GM19395 (cell line): ENCODE results near the gene FAM228A.
A peak's percentile ranks its signal among the peaks of the same experiment; 100 is the strongest.
"Not testable (repeated sequence)": the region's sequence is repeated elsewhere in the genome, so short reads cannot be mapped to it uniquely, and the experiment has no call there.

Source experiments
- ATAC-seq: cut with Tn5 transposase; IDR thresholded peaks from one replicate; pipeline ENCODE4 v1.9.1; 2021; ENCODE audit warnings: mild to moderate bottlenecking, moderate library complexity; ENCODE audit not compliant: unreplicated experiment

FAM228A gene

DNA sequence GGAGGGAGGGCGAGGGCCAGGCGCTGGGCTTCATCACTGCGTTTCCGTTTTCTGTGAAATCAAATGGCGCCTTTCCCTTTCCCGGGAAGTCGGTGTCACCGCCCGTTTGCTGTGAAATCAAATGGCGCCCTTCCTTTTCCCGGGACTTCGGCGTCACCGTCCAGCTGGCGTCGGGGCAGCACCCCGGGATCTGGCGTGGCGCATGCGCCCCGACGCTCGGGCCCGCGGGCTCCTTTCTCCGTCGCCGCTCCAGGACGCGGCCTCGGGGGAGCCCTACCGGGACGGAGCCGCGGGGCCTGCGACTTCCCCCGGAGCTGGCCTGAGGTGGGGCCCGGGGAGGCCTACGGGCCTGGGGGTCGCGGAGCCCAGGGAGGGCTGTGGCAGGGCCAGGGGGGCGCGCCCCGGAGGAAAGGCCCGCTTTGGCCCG is at the start of gene FAM228A:
FAM228A (plus strand) TSS at position 203 of the 427 bp plus-strand sequence. CDS start 428 bp downstream, outside the sequence.
- ATAC-seq: no peak

DNA sequence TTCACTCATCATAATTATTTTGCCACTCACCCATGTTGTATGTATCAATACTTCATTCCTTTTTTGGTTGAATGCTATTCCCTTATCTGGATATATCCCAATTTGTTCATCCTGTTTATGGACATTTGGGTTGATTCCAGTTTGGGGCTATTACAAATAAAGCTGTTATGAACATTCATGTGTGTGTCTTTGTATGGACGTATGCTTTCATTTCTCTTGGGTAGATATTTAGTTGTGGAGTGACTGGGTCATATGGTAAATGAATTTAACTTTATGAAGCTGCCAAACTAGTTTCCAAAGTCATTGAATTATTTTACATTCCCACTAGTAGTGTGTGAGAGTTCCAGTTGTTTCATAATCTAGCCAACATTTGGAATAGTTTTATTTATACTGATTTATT is 48.9 kb upstream of the FAM228A start:
- no peak for ATAC-seq

DNA sequence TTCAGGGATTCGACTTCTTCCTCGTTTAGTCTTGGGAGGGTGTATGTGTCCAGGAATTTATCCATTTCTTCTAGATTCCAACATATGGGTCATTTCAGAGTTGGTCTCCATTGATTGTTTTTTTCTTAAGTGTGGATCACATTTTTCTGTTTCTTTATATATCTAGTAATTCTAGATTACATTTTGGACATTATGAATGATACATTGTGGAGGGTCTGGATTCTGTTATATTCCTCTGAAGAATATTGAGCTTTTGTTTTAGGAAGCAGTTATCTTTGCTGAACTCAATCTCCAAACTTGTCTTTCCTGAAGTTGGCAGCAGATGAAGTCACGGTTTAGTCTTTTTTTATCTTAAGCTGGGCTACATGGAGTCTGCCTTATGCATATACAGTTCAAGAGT is 42.3 kb upstream of the FAM228A start:
- no peak for ATAC-seq

DNA sequence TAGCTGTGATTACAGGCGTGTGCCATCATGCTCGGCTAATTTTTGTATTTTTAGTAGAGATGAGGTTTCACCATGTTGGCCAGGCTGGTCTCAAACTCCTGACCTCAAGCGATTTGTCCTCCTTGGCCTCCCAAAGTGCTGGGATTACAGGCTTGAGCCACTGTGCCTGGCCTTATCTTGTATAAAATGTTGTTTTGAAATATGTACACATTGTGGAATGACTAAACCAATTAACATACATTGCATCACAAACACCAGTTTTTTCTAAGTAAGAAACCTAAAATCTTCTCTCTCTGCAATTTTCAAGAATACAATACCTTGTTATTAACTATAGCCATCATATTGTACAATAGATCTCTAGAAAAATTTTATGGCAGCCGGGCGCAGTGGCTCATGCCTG is 34.5 kb upstream of the FAM228A start:
- ATAC-seq: not testable (repeated sequence)

DNA sequence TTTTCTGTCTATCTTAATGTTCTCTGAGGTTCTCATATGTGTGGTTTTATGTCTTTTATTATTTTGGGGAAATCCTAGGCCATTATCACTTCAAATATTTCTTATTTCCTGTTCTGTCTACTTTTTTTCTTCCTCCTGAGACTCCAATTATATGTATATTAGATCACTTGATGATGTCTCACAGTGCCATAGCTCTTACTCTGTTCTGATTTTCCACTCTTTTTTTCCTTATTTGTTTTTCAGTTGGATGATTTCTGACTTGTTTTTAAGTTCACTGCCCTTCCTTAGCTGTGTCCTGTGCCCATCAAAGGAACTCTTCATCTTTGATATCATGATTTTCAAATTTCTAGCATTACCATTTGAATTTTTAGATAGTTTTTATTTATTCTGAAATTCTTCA is 27.5 kb upstream of the FAM228A start:
- ATAC-seq: no peak

DNA sequence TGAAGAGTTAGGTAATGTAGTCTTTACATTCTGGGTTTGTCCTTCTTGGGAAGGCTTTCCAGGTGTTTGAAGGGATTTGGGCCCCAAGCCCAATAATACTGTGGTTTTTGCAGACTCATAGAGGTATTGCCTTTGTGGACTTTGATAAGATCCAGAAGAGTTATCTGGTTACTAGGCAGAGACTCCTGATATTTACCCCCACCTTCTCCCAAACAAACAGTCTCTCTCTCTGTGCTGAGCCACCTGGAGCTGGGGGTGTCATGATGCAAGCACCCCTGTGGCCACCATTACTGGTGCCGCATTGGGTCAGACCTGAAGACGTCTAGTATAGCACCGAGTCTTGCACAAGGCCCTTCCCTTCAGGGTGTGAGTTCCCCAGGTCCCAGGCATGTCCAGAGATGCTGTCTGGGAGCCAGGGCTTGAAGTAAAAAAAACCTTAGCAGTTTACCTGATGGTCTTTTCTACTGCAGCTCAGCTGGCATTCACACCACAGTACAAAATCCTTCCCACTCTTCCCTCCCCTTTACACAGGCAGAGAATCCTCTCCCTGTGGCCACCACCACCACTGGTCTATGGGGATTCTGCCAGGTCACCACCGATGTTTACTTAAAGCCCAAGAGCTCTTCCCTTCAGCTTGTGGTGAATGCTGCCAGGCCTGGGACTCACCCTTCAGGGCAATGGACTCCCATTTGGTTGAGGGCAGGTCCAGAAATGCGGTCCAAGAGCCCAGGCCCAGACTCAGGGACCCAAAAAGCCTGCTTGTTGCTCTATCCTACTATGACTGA is 22.2 kb upstream of the FAM228A start:
- no peak for ATAC-seq

DNA sequence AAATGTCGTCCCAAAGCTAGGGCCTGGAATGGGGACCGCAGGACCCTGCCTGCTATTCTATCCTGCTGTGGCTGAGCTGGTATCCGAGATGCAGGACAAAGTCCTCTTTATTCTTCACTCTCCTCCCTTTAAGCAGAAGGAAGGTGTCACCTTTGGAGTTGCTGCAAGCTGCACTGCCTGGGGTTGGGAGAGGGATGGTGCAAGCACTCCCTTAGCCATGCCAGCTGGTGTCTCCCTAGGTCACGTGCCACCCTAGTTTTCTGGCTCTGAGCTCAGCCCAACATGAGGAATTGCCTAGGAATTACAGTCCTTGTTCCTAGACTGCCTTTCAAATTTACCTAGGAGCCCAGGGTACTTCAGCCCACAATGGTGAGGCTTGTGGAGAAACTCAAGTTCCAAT is 21.4 kb upstream of the FAM228A start:
- no peak for ATAC-seq

DNA sequence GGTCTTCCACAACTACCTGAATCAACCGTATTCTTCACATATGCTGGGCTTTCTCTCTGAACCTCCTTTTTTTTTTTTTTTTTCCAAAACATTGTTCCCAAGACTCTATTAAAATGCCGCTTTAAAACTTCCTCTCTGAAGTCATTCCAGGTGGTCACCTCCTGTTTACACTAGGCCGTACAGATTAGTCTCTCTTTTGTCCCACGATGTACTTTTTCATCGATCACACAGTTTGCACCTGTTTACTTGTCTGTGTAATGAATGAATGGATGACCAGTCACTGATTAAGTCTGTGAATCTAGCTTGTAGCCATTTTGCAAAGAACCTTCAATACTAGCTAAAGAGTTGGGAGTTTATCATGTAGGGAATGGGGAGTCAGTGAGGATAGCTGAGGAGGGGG is 16.7 kb upstream of the FAM228A start:
- ATAC-seq: no peak

DNA sequence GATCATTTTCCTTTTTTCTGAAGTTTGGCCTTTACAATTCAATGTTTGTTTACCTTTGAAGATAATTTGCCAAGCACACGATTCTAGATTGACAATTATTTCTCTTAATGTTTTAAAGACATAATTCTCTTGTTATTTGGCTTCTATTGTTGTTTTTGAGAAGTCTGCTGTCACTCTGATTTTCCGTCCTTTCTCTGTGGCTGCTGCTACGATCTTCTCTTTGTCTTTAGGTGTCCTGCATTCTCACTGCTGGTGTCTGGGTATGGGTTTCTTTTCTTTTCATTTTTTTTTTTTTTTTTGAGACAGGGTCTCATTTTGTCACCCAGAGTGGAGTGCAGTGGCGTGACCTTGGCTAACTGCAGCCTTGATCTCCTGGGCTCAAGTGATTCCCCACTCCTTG is 15.1 kb upstream of the FAM228A start:
- ATAC-seq: no peak

DNA sequence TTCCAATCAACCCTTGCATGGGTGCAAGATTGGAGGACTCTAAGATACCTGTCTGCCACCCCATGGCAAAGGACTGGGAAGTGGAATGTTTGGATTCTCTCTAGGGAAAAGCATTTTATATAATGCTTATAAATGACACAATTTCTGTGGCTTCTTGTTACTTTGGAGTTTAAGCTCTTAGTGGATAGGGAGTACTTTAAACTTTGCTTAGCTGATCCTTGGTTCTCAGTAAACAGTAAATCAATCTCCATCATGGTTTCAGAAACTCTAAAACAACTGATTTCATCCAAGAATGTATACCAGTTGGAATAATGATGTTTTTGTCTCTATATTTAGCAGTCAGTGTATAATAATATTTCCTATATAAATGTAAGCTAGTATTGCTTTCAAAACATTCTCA is 14.1 kb upstream of the FAM228A start:
- ATAC-seq: no peak

DNA sequence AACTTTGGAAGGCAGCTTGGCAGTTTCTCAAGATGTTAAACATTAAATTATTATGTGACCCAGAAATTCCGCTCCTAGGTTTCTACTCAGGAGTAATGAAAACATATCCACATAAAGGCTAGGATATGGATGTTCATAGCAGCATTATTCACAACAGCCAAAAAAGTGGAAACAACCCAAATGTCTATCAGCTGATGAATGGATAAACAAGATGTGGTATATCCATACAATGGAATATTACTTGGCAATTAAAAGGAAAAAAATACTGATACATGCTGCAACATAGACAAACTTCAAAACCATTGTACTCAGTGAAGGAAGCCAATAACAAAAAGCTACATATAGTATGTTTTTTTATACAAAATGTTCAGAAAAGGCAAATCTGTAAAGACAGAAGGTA is 12.4 kb upstream of the FAM228A start:
- ATAC-seq: no peak

DNA sequence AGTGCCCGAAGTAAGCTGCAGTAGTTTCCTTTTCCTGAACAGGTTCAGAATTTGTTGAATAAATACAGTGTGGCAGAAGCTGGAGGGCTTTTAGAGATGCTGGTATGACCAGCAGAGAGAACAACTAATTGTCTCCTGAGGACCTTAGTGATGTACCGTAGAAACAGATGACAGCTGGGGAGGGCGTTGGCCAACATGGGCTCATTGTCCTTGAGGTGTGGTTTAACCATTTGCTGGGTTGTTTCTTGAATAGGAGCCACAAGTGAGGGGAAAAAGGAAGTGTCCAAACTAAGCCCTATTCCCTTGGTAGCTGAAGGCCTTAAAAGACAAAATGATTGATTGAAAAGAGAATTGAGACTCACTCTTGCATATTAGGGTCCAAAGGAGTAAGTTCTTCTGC is 11.7 kb upstream of the FAM228A start:
- no peak for ATAC-seq

DNA sequence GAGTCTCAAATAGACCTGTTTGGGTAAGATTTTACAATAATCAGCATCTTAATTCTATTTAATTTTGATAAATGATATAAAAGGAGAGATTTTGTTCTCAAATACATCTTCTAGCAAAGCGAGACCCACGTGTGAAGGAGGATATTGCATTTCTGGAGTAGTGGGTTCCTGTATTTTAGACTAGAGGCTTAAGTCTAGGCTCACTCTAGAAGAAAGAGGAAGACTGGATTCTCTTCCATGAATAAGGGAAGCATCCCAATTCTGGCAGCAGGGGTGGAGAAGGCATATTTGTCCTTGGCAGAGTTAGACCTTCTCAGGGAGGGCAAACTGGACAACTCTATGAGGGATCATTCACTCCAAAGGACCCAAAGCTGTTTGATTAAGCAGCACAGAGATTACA is 11.3 kb upstream of the FAM228A start:
- ATAC-seq: no peak

DNA sequence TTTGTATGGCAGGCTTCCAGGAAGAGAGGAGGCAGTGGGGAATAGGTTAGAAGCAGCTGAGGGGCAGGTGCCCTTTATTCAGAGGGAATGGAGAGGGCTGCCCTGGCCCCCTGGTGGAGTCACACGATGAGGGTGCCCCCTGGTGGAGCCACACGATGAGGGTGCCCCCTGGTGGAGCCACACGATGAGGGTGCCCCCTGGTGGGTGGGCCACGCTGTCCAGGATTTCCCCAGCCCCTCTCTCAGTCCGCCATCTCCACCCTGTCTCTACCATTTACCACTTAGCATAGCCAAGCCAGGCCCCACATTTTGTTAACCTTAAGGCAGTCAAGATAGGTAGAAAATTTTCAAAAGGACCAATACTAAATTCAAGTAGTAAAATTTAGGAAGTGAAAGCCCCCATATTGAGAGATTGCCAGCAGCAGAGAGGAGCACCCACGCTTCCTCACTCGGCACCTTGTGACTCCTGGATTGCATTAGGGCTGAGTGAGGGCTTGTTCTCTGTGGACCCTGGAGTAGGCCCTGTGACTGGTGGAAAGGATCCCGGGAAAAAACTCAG is 10.4 kb upstream of the FAM228A start:
- peak; percentile 68 for ATAC-seq

DNA sequence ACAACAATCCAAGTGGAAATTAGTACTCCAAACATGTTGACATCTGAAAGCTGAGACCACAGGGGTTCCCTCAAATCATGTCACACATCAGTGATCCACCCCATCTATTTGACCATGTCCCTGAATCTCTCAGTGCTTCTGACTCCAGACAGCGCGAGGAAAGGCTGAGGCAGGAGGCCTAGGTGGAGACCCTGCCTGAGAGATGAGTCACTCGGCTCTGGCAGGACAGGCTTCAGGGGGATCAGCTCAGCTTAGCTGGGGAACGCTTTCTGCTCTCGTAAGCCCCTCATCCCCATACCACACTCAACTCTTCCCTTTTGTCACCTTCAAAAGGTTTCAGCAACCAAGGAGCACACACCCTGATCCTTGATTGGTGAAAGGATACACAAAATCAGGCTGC is 5.8 kb upstream of the FAM228A start:
- no peak for ATAC-seq

DNA sequence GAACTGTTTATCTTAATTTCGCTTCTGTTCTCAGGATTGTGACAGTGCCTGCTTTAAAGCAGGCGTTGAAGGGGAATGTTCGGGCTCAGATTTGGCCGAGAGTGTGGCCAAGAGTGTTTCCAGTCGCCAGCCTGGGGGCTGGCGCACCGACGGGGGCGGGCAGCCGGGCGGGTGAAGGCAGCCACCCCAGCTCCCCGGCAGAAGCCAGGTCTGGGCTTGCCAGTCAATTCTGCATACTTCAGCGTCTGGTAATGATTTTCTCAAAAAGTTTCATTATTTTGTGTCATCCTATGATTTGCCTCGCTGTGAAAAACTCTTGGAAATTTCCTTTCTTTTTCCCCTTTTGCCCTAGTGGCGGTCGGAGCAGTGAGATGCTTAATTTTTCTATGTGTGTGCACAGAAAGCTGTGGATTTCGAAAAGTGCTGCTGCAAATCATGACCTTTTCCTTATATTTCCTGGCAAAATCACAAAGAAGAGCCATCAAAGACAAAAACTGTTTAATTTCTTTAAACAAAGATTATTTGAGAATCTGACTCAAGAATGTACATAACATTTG is 856 bp downstream of the FAM228A start:
- ATAC-seq: no peak

DNA sequence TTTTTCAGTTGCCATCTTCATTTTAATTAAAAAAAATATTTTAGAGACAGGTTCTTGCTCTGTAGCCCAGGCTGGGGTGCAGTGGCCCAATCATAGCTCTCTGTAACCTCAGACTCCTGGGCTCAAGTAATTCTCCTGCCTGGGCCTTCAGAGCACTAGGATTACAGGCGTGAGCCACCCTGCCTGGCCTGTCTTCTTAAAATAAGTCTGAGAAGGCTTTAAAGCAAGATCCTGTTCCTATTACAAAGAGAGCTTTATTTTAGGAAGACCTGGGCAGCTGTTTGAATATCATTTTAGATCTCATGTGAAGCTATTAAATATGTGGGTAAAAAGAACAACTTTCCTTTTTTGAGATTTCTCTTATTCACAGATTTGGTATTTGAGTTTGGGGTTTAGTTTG is 1.5 kb downstream of the FAM228A start:
- ATAC-seq: no peak

DNA sequence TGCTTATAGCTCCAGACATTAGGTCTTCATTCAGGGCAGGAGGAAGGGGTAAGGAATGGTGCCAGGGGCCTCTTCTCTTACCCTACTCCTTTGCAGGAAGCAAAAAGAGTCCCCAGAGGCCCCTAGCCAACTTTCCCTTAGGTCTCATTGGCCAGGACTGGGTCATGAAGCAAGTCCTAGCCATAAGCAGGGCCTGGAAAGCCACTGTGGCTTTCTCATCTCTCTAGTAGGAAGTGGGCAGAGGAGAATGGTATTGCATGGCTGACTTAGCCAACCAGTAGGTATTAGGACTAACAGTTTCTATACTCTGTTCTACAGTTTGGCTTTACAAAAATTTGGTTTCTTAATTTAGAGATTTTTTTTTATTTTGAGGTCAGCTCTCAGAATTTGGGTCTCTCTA is 4.8 kb downstream of the FAM228A start:
- no peak for ATAC-seq

DNA sequence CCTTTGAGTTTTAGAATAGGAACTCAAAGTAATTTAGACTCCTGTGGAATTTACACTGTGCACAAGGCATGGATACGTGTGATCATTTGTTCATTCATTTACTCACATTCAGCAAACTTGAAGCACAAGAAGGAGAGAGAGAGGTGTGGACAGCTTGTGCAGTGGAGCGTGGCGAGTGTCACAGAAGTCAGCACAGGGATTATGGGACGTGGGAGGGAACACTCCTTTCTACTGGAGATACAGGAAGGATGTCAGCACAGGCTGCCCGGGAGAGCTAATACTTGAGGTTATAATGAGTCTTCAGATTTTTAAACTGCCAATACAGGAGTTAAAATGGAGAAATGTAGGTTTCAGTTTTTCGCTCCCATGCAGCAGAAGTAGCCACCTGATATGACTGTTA is 7.0 kb downstream of the FAM228A start:
- no peak for ATAC-seq

DNA sequence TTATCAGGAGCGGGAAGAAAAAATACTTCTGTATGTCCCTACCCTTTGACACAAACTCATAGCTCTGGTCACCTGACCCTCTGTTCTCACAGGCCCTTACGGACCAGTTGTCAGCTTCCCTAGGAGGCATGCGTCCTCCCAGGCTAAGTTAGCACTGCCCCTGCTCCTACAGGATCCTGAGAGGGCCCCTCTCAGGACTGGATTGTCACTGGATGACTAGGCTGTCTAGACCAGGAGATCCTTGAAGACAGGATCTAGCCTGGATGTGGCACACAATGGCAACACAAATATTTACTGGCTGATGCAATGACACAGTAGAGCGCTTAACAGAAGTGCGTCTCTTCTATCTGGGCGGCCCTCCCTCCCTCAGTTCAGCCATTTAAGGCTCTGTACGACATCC is 7.7 kb downstream of the FAM228A start:
- no peak for ATAC-seq

DNA sequence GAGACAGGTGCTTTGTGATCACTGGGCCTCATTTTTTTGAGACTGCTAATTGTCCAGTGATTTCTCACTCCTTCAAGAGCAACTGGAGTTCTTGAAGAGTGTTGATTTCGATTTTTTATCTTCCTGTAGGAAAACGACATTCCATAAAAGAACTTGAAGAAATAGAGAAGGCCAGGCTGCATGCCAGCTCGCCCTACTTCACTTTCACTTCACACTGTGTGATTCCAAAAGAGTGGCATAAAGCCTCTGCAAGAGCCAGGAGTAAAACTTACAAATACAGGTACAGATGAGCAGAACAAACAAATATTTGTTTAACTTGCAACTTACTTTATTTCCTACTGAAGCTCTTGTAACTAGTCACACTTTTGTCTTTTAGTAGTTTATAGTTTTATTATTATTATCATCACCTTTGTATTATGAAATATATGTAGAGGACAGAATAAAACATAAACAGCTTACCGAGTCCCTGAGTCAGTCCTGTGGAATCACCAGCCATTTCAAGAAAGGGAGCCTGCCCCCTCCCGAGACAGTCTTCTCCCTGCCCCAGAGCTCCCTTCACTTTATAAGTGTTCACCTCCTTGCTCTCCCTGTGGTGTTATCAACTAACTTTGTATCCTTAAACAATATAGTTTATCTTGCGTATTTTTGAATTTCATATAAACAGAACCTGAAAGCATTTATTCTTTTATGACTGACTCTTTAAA is 8.7 kb downstream of the FAM228A start:
- ATAC-seq: no peak

DNA sequence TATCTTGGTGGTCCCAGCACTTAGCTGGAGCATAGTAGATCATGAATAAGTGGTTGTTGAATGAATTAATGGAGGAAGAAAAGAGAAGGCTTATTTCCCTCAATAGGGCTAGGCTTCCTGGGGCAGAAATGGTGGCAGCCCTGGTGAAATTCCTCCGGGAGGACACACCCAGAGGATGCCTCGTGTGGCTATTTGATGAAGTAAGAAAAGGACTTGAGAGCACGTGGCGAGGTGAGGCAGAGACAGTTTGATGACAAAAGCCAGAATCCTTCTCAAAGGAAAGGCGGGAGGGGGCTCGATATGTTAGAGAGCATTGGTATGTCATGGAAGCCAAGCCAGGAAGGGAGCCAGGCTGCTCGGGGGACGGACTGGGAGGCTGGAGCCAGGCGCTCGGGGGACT is 14.7 kb downstream of the FAM228A start:
- no peak for ATAC-seq
